Gastroesophageal sphincter (tissue), 4 donors: ENCODE measurements around the gene ADAMTS7. TPM values are rescaled to one million over a fixed set of nuclear protein-coding genes. Genes with fewer than 3 reads are reported as not detected.
"Not testable (repeated sequence)": the region's sequence is repeated elsewhere in the genome, so short reads cannot be mapped to it uniquely, and the experiment has no call there.

Experiments used
- ATAC-seq: fragments of 150-250 bp; one replicate; pipeline ENCODE4 v1.9.1; 2016; ENCODE audit warnings: mild to moderate bottlenecking, moderate library complexity
- H3K27ac ChIP-seq, 4 donors: fragments of 200-600 bp; sonication (generic) in 3 of 4; 1 replicate in 3 of 4; 2 replicates in 1 of 4; pipeline ENCODE4 v1.5.1; 2016 to 2019
- H3K27me3 ChIP-seq: fragments of 200-600 bp; sonication (generic); one replicate; pipeline ENCODE4 v1.5.1; 2019
- H3K36me3 ChIP-seq, 2 donors: fragments of 200-600 bp; sonication (generic); one replicate each; pipeline ENCODE4 v1.5.1; 2019; ENCODE audit warnings: control low read depth in 1 of 2
- H3K4me1 ChIP-seq, 3 donors: fragments of 200-600 bp; sonication (generic); 1 replicate in 2 of 3; 2 replicates in 1 of 3; pipeline ENCODE4 v1.5.1; 2016 to 2019; ENCODE audit warnings: control low read depth in 2 of 3
- H3K4me3 ChIP-seq, 2 donors: fragments of 200-600 bp; sonication (generic); one replicate each; pipeline ENCODE4 v1.5.1; 2019; ENCODE audit warnings: mild to moderate bottlenecking in 1 of 2, moderate library complexity in 1 of 2
- H3K9me3 ChIP-seq, 3 donors: fragments of 200-600 bp; sonication (generic); one replicate each; pipeline ENCODE4 v1.5.1; 2017 to 2019; ENCODE audit warnings: control low read depth in 2 of 3
- CTCF ChIP-seq, 4 experiments: fragments of 200-600 bp in 2 of 4; fragments of 450-650 bp in 2 of 4; sonication (generic) in 1 of 4; IDR thresholded peaks; one replicate each; pipeline ENCODE4 v1.5.1; 2017 to 2019; ENCODE audit warnings: antibody characterized with exemption in 4 of 4, mild to moderate bottlenecking in 2 of 4, moderate library complexity in 2 of 4
- EP300 ChIP-seq: sonication (generic); formaldehyde crosslinking; IDR thresholded peaks from one replicate; pipeline ENCODE4 v1.6.1; 2017; ENCODE audit warnings: antibody characterized with exemption, mild to moderate bottlenecking
- POLR2A ChIP-seq, 2 donors: fragments of 450-650 bp; IDR thresholded peaks; one replicate each; pipeline ENCODE4 v1.6.1; 2017; ENCODE audit warnings: antibody characterized with exemption in 2 of 2, mild to moderate bottlenecking in 2 of 2, moderate library complexity in 1 of 2
- POLR2AphosphoS5 ChIP-seq: sonication (generic); formaldehyde crosslinking; IDR thresholded peaks from one replicate; pipeline ENCODE4 v1.6.1; 2017; ENCODE audit warnings: antibody characterized with exemption
- WGBS, 2 donors: methylation state at CpG; one replicate each; pipeline ENCODE4 v1.1.5; 2018; ENCODE audit warnings: low coverage in 1 of 2; 5-methylcytosine and 5-hydroxymethylcytosine counted together
- total RNA-seq, 4 donors: library from RNA; depleted of rRNA; stranded (reverse); fragments of >200 nt; gene quantifications; one replicate each; pipeline ENCODE4 v1.1.0, GENCODE V29; 2016

ADAMTS7 gene
- total RNA-seq, 4 donors from 2014 or later: 2.6 to 9.7 (median 4.4) TPM

GRCh38 chr15:78727561-78727960 lies 83.7 kb downstream of the ADAMTS7 start:
- TF ChIP-seq CTCF (IDR thresholded peaks at IDR 0.05) (no peak), POLR2A (IDR thresholded peaks at IDR 0.05) (no peak), EP300 (no peak), POLR2AphosphoS5 (no peak)
- no peaks in the 10 kb centered on the region for H3K36me3 ChIP-seq
- H3K9me3 ChIP-seq: no peaks in the 10 kb centered on the region
- H3K27me3 ChIP-seq: no peaks in the 10 kb centered on the region
- H3K4me1 ChIP-seq: no peaks in the 10 kb centered on the region
- H3K4me3 ChIP-seq: no peak overlapping the region
- no peak for ATAC-seq
- 83 to 100% methylated on average over 1 to 5 of the region's 5 CpGs for WGBS, 2 donors
- H3K27ac ChIP-seq: no peak overlapping the region

- Histone ChIP-seq H3K4me3 (no peak overlapping the region), H3K27me3 (no peaks in the 10 kb centered on the region), H3K27ac (no peak overlapping the region), H3K9me3 (no peaks in the 10 kb centered on the region), H3K4me1 (no peaks in the 10 kb centered on the region), H3K36me3 (no peaks in the 10 kb centered on the region)
- WGBS, 2 donors: 85 to 90% methylated on average over 6 to 7 of the region's 14 CpGs
- TF ChIP-seq CTCF (IDR thresholded peaks at IDR 0.05) (no peak), POLR2AphosphoS5 (no peak), EP300 (no peak), POLR2A (IDR thresholded peaks at IDR 0.05) (no peak)
- ATAC-seq: no peak
Measured at GRCh38 chr15:78726870-78727551, 84.3 kb downstream of the ADAMTS7 start.

- ATAC-seq, H3K9me3 ChIP-seq, H3K4me1 ChIP-seq, H3K4me3 ChIP-seq, H3K27ac ChIP-seq, H3K36me3 ChIP-seq: not testable (repeated sequence)
- 0% methylated on average over 2 of the region's 21 CpGs; no CpG with 5 or more reads in 1 of the 2 donors for WGBS, 2 donors
- H3K27me3 ChIP-seq: peaks cover 22% of the 10 kb centered on the region
Measured at GRCh38 chr15:78719819-78720450, 91.3 kb downstream of the ADAMTS7 start.

- no peak for ATAC-seq
- Histone ChIP-seq H3K9me3 (no peaks in the 10 kb centered on the region), H3K27me3 (peaks cover 22% of the 10 kb centered on the region), H3K4me3 (no peak overlapping the region), H3K27ac (no peak overlapping the region), H3K36me3 (no peaks in the 10 kb centered on the region), H3K4me1 (no peaks in the 10 kb centered on the region)
- no peak for TF ChIP-seq POLR2AphosphoS5
- 43 to 50% methylated on average over 2 of the region's 2 CpGs for WGBS, 2 donors
Measured at GRCh38 chr15:78718837-78719236, 92.4 kb downstream of the ADAMTS7 start.

GRCh38 chr15:78717956-78718656 lies 93.2 kb downstream of the ADAMTS7 start:
- TF ChIP-seq POLR2A (IDR thresholded peaks at IDR 0.05) (no peak), CTCF (IDR thresholded peaks at IDR 0.05) (no peak), POLR2AphosphoS5 (no peak), EP300 (no peak)
- no peaks in the 10 kb centered on the region for H3K9me3 ChIP-seq
- H3K4me3 ChIP-seq: no peak overlapping the region
- no peak overlapping the region for H3K27ac ChIP-seq
- H3K36me3 ChIP-seq: no peaks in the 10 kb centered on the region
- WGBS, 2 donors: 78 to 88% methylated on average over 2 of the region's 2 CpGs
- ATAC-seq: no peak
- H3K27me3 ChIP-seq: peaks cover 22% of the 10 kb centered on the region
- no peaks in the 10 kb centered on the region for H3K4me1 ChIP-seq
